Measurements from ENCODE around the gene ABCB4.

Gene ABCB4

GRCh38 chr7:87505557-87506245, 30.2 kb upstream of the ABCB4 start:
- no peak for TF ChIP-seq SIN3A (IDR thresholded peaks at IDR 0.05; ENCODE audit: borderline replicate concordance, insufficient read depth, low read length)
- no peak for TF ChIP-seq FOXP2 (optimal IDR thresholded peaks at IDR 0.05; ENCODE audit: borderline replicate concordance, extremely low read depth, extremely low read length, insufficient read depth)
- TF ChIP-seq TAF1 (IDR thresholded peaks at IDR 0.05; ENCODE audit: borderline replicate concordance, insufficient read depth, low read length): no peak
- TF ChIP-seq POLR2AphosphoS5 (IDR thresholded peaks at IDR 0.05; ENCODE audit: low read depth, low read length): no peak
- TF ChIP-seq REST (IDR thresholded peaks at IDR 0.05; ENCODE audit: insufficient read depth in 1 of 2, low read depth in 2 of 2, low read length in 2 of 2): no peak

- TF ChIP-seq POLR2AphosphoS5 (IDR thresholded peaks at IDR 0.05; ENCODE audit: low read depth, low read length) (no peak), TAF1 (IDR thresholded peaks at IDR 0.05; ENCODE audit: borderline replicate concordance, insufficient read depth, low read length) (no peak), FOXP2 (optimal IDR thresholded peaks at IDR 0.05; ENCODE audit: borderline replicate concordance, extremely low read depth, extremely low read length, insufficient read depth) (no peak), REST (IDR thresholded peaks at IDR 0.05; ENCODE audit: insufficient read depth in 1 of 2, low read depth in 2 of 2, low read length in 2 of 2) (no peak), SIN3A (IDR thresholded peaks at IDR 0.05; ENCODE audit: borderline replicate concordance, insufficient read depth, low read length) (no peak)
Measured at GRCh38 chr7:87505122-87505521, 29.6 kb upstream of the ABCB4 start.

- TF ChIP-seq REST (IDR thresholded peaks at IDR 0.05; ENCODE audit: insufficient read depth in 1 of 2, low read depth in 2 of 2, low read length in 2 of 2) (no peak), SIN3A (IDR thresholded peaks at IDR 0.05; ENCODE audit: borderline replicate concordance, insufficient read depth, low read length) (no peak), POLR2AphosphoS5 (IDR thresholded peaks at IDR 0.05; ENCODE audit: low read depth, low read length) (no peak), FOXP2 (optimal IDR thresholded peaks at IDR 0.05; ENCODE audit: borderline replicate concordance, extremely low read depth, extremely low read length, insufficient read depth) (no peak), TAF1 (IDR thresholded peaks at IDR 0.05; ENCODE audit: borderline replicate concordance, insufficient read depth, low read length) (no peak)
Measured at GRCh38 chr7:87499494-87499893, 24.0 kb upstream of the ABCB4 start.

- TF ChIP-seq TAF1 (IDR thresholded peaks at IDR 0.05; ENCODE audit: borderline replicate concordance, insufficient read depth, low read length) (no peak), FOXP2 (optimal IDR thresholded peaks at IDR 0.05; ENCODE audit: borderline replicate concordance, extremely low read depth, extremely low read length, insufficient read depth) (no peak), REST (IDR thresholded peaks at IDR 0.05; ENCODE audit: insufficient read depth in 1 of 2, low read depth in 2 of 2, low read length in 2 of 2) (no peak), POLR2AphosphoS5 (IDR thresholded peaks at IDR 0.05; ENCODE audit: low read depth, low read length) (no peak), SIN3A (IDR thresholded peaks at IDR 0.05; ENCODE audit: borderline replicate concordance, insufficient read depth, low read length) (no peak)
Measured at GRCh38 chr7:87498893-87499292, 23.4 kb upstream of the ABCB4 start.

All from PFSK-1 (cell line).